ENCODE measurements around the gene PYDC2.

GRCh38 chr3:191415566-191415965, 45.4 kb upstream of the PYDC2 start:
- no peak for TF ChIP-seq CTCF (conservative IDR thresholded peaks at IDR 0.05)
- no peak for TF ChIP-seq EZH2 (IDR thresholded peaks at IDR 0.05; ENCODE audit: low read depth)
